ENCODE results near the gene SLC35A3.

DNA sequence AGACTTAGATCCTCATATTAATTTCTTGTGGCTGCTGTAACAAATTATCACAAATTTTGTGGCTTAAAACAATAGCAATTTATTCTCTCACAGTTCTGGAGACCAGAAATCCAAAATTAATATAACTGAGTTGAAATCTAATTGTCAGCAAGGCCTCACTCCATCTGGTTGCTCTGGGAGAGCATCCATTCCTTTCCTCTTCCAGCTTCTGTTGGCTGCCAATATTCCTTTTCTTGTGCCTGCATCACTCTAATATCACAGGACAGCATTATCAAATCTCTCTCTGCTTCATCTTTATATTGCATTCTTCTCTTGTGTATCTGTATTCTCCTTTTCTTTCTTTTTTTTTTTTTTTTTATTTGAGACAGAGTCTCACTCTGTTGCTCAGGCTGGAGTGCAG is 9.3 kb downstream of the SLC35A3 start:
- TF ChIP-seq, protein P1, sequence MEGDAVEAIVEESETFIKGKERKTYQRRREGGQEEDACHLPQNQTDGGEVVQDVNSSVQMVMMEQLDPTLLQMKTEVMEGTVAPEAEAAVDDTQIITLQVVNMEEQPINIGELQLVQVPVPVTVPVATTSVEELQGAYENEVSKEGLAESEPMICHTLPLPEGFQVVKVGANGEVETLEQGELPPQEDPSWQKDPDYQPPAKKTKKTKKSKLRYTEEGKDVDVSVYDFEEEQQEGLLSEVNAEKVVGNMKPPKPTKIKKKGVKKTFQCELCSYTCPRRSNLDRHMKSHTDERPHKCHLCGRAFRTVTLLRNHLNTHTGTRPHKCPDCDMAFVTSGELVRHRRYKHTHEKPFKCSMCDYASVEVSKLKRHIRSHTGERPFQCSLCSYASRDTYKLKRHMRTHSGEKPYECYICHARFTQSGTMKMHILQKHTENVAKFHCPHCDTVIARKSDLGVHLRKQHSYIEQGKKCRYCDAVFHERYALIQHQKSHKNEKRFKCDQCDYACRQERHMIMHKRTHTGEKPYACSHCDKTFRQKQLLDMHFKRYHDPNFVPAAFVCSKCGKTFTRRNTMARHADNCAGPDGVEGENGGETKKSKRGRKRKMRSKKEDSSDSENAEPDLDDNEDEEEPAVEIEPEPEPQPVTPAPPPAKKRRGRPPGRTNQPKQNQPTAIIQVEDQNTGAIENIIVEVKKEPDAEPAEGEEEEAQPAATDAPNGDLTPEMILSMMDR (IDR thresholded peaks at IDR 0.05): no peak
- no peak for TF ChIP-seq POLR2A (IDR thresholded peaks at IDR 0.05)
